Keratinocyte (primary cell): Measurements from ENCODE around the gene REXO2.

Experiments used
- CTCF ChIP-seq, 3 experiments: IDR thresholded peaks in 1 of 3; conservative IDR thresholded peaks in 1 of 3; optimal IDR thresholded peaks in 1 of 3; 2 replicates in 2 of 3; 3 replicates in 1 of 3; pipeline versions ENCODE3 to v1.5.1; 2011; ENCODE audit warnings: low read length in 3 of 3, mild to moderate bottlenecking in 3 of 3, moderate library complexity in 2 of 3, control low read depth in 1 of 3, inconsistent platforms in 1 of 3; ENCODE audit not compliant: insufficient read depth in 2 of 3; ENCODE audit errors: extremely low read depth in 1 of 3
- EZH2 ChIP-seq: IDR thresholded peaks from one replicate; pipeline ENCODE4 v1.6.1; 2012; ENCODE audit warnings: inconsistent platforms, mild to moderate bottlenecking, low read length, moderate library complexity

GRCh38 chr11:114401311-114401710, 38.0 kb upstream of the REXO2 start:
- TF ChIP-seq CTCF (optimal IDR thresholded peaks at IDR 0.05 in 1 of 3, IDR thresholded peaks at IDR 0.05 in 1 of 3, conservative IDR thresholded peaks at IDR 0.05 in 1 of 3; ENCODE audit: extremely low read depth in 1 of 3, insufficient read depth in 2 of 3, low read length in 3 of 3) (no peak), EZH2 (no peak)
